ENCODE data around the gene KNTC1. TPM values are rescaled to one million over a fixed set of nuclear protein-coding genes. Genes with fewer than 3 reads are reported as not detected.

KNTC1 gene
- total and polyA plus RNA-seq, 2 of the 13 experiments (the other 11 are each of a cell fraction or from before 2014, with no cell fraction given): 45.1 to 57.6 TPM

GRCh38 chr12:122560138-122560537 is 33.1 kb downstream of the KNTC1 start (continued):
- TF ChIP-seq, protein P1, sequence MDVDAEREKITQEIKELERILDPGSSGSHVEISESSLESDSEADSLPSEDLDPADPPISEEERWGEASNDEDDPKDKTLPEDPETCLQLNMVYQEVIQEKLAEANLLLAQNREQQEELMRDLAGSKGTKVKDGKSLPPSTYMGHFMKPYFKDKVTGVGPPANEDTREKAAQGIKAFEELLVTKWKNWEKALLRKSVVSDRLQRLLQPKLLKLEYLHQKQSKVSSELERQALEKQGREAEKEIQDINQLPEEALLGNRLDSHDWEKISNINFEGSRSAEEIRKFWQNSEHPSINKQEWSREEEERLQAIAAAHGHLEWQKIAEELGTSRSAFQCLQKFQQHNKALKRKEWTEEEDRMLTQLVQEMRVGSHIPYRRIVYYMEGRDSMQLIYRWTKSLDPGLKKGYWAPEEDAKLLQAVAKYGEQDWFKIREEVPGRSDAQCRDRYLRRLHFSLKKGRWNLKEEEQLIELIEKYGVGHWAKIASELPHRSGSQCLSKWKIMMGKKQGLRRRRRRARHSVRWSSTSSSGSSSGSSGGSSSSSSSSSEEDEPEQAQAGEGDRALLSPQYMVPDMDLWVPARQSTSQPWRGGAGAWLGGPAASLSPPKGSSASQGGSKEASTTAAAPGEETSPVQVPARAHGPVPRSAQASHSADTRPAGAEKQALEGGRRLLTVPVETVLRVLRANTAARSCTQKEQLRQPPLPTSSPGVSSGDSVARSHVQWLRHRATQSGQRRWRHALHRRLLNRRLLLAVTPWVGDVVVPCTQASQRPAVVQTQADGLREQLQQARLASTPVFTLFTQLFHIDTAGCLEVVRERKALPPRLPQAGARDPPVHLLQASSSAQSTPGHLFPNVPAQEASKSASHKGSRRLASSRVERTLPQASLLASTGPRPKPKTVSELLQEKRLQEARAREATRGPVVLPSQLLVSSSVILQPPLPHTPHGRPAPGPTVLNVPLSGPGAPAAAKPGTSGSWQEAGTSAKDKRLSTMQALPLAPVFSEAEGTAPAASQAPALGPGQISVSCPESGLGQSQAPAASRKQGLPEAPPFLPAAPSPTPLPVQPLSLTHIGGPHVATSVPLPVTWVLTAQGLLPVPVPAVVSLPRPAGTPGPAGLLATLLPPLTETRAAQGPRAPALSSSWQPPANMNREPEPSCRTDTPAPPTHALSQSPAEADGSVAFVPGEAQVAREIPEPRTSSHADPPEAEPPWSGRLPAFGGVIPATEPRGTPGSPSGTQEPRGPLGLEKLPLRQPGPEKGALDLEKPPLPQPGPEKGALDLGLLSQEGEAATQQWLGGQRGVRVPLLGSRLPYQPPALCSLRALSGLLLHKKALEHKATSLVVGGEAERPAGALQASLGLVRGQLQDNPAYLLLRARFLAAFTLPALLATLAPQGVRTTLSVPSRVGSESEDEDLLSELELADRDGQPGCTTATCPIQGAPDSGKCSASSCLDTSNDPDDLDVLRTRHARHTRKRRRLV (CRISPR knock-in tag; IDR thresholded peaks at IDR 0.05): no peak
- TF ChIP-seq ZNF292 (CRISPR knock-in tag; IDR thresholded peaks at IDR 0.05; ENCODE audit: borderline replicate concordance, low read depth) (no peak), RBAK (CRISPR knock-in tag; IDR thresholded peaks at IDR 0.05) (no peak)

GRCh38 chr12:122563361-122563760 is 36.3 kb downstream of the KNTC1 start:
- BruUV-seq (replicated peaks): no TSS peak
- TF ChIP-seq ZNF138 (CRISPR knock-in tag; IDR thresholded peaks at IDR 0.05; ENCODE audit: low read depth) (no peak), SATB2 (CRISPR knock-in tag; IDR thresholded peaks at IDR 0.05) (no peak), HNF1B (CRISPR knock-in tag; IDR thresholded peaks at IDR 0.05) (no peak), GFI1 (CRISPR knock-in tag; IDR thresholded peaks at IDR 0.05; ENCODE audit: borderline replicate concordance) (no peak), YEATS2 (CRISPR knock-in tag; IDR thresholded peaks at IDR 0.05; ENCODE audit: borderline replicate concordance) (no peak), ZNF292 (CRISPR knock-in tag; IDR thresholded peaks at IDR 0.05; ENCODE audit: borderline replicate concordance, low read depth) (no peak), TBX2 (CRISPR knock-in tag; IDR thresholded peaks at IDR 0.05; ENCODE audit: borderline replicate concordance) (no peak), ZBTB2 (CRISPR knock-in tag; IDR thresholded peaks at IDR 0.05; ENCODE audit: low read depth) (no peak), ZNF253 (CRISPR knock-in tag; IDR thresholded peaks at IDR 0.05; ENCODE audit: borderline replicate concordance) (no peak), ZFP36L1 (CRISPR knock-in tag; IDR thresholded peaks at IDR 0.05) (no peak)

More at GRCh38 chr12:122563361-122563760, 36.3 kb downstream of the KNTC1 start:
- H3K79me2 ChIP-seq (ENCODE audit: insufficient read depth, low read length): no peaks in the 10 kb centered on the region
- H3K27ac ChIP-seq (ENCODE audit: extremely low read length, insufficient read depth, low read length): no peak overlapping the region
- no peak overlapping the region for H3K4me2 ChIP-seq (ENCODE audit: low read depth, low read length)
- H4K20me1 ChIP-seq (ENCODE audit: insufficient read depth, low read length): no peaks in the 10 kb centered on the region
- DNase-seq (ENCODE audit: low spot score): no peak
- intact Hi-C loops (cut with micrococcal nuclease; ENCODE audit: unreplicated experiment) (no loop called here), in situ Hi-C loops (cut with HindIII; ENCODE audit: extremely low pct_ligation_motif_present, low pct_unique_long_range_greater_than_20kb) (no loop called here)
- FAIRE-seq: no peak
- no peak overlapping the region for H3K9ac ChIP-seq (ENCODE audit: insufficient read depth, low read depth, low read length)
- no peaks in the 10 kb centered on the region; a peak in 1 of 5 replicates for H3K27me3 ChIP-seq (ENCODE audit: control insufficient read depth in 1 of 2, insufficient read depth in 2 of 2, low read length in 2 of 2)
- no peak for ATAC-seq
- H3K4me3 ChIP-seq (replicated peaks in 1 of 3; ENCODE audit: insufficient read depth in 1 of 3, low read depth in 2 of 3, low read length in 3 of 3): no peak overlapping the region
- 88% methylated on average over 4 of the region's 4 CpGs for WGBS (ENCODE audit: low lambda C conversion rate)
- H3K4me1 ChIP-seq (ENCODE audit: insufficient read depth, low read length): no peaks in the 10 kb centered on the region
- no peak overlapping the region for H2AFZ ChIP-seq (ENCODE audit: low read length)
- H3K36me3 ChIP-seq (replicated peaks in 1 of 2; ENCODE audit: control insufficient read depth in 1 of 2, insufficient read depth in 2 of 2, low read length in 2 of 2): peaks cover 3 to 33% of the 10 kb centered on the region in 2 experiments
- POLR2A ChIA-PET: no interaction called here
- no peaks in the 10 kb centered on the region for H3K9me3 ChIP-seq (ENCODE audit: low read length)
- CTCF ChIA-PET (ENCODE audit: low intra/inter-chr PET ratio, low total read pairs): no interaction called here

Data from HepG2 (cell line).